NCI-H2171 treated with DMSO at 0.1 percent for 48 hours (cell line): ENCODE measurements around the gene AOPEP.

Experiments
- DNase-seq: peaks from one replicate; lab custom pipeline; 2025; lab: John Stamatoyannopoulos, UW

Gene AOPEP

DNA sequence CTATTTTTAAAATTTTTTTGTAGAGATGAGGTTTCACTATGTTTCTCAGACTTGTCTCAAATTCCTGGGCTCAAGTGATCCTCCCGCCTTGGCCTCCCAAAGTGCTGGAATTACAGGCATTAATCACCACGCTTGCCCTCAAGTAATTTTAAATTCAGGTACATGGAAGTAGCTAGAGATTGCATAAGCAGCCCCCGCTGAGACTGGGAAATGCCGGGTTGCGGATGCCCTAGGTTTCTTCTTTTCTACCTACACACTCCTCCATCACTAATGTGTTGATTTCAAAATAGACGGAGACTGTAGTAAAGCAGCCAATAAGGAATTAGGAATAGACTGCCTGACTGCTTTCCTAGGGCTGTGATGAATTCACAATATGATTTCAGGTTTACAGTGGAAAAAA lies 388.6 kb downstream of the AOPEP start:
- no peak for DNase-seq

GRCh38 chr9:95116002-95116807 lies 389.7 kb downstream of the AOPEP start:
- DNase-seq: no peak

DNA sequence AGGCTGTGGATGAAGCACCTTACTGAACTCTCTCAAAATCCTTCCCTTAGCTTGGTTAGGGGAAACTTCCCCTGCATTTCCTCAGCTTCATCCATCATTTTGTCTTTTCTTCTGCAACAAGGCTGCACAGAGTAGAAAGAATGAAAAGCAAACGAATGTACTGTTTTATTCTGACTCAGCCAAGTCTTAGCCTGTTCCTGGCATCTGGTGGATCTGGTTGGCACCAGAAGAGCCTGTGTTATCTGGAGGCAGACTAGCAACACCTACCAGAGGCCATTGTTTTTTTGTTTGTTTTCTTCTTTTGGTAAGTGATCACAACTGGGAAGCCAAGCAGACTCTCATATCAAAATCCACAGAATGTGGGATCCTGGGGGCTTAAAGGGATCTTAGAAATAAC lies 390.3 kb downstream of the AOPEP start:
- DNase-seq: no peak

DNA sequence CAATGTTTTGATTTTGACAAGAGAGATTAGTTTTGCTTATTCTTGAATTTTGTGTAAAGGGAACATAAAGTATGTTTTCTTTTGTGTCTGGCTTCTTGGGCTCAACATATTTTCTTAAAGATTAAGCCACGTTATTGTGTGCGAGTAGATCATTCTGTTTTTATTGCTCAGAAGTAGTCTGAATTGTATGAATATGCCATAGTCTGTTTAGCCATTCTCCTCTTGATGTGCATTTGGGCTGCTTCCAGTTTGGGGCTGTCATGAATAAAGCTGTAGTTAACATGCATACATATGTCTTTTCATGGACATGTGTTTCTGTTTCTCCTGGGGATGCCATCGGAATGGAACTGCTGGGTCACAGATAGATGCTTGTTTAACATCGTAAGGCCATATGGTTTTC lies 392.1 kb downstream of the AOPEP start:
- no peak for DNase-seq

DNA sequence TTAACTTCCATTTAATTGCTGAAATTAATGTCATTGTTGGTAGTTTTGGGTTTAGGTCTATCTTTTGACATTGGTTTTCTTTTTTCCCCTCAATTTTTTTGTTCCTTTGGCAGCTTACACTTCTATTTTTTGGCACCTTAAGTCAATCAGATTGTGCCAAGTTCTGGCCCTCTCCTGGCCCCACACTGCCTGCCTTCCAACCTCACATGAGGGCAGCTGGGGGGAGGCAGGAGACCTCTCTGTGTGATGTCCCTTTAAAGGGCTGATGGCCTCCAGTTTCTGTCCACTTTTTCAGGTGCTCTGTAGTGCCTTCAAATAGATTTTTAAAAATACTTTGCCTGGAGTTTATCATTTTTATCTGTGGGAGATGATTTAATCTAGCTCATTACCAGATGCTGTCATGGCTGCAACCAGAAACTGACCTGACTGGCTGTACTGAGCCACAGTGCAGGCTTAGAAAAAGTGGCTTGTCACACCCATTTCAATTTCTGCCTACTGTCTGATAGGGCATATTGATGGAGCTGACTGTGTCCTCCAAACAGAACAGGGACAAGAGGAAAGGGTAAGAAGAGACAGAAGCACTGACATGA lies 394.4 kb downstream of the AOPEP start:
- no peak for DNase-seq

GRCh38 chr9:95124582-95125367 lies 398.3 kb downstream of the AOPEP start:
- no peak for DNase-seq

DNA sequence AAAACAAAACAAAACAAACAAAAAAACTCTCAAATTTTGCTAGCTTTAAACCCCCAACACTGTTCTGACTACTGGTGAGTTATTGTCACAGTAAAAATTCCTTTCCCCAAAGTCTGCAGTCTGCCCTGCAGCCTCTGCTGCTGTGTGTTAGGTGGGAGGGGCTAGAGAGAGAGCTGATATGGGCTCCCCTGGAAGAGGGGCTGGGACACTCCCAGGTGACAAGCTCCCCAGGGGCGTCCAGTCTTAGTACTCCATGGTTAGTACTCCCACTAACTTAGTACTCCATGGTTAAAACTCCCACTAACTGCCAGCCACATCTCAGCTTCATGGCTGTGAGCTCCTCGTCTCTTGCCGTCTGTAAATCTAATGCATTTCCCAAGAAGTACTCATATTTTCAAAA lies 399.2 kb downstream of the AOPEP start:
- no peak for DNase-seq

GRCh38 chr9:95126739-95127138 lies 400.2 kb downstream of the AOPEP start:
- no peak for DNase-seq

GRCh38 chr9:95127249-95128176 lies 401.0 kb downstream of the AOPEP start:
- no peak for DNase-seq

DNA sequence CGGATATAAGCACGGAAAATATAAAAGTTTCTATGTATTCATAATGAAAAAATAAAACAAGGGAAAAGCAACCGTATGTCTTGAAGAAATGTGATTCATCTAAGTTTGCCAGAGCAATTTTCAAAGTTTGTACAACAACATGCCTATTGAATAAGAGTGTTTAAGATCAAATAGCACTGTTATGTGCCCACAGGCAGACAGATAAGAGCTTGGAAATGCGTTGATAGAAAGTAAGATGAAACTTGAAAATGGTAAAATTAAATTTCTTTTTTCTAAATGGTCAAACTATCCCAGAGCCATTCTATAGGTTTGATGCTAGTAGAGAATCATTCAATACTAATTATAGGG lies 401.7 kb downstream of the AOPEP start:
- DNase-seq: no peak

- DNase-seq: peak; percentile 74
Observed at GRCh38 chr9:95129476-95130291, 403.2 kb downstream of the AOPEP start.

DNA sequence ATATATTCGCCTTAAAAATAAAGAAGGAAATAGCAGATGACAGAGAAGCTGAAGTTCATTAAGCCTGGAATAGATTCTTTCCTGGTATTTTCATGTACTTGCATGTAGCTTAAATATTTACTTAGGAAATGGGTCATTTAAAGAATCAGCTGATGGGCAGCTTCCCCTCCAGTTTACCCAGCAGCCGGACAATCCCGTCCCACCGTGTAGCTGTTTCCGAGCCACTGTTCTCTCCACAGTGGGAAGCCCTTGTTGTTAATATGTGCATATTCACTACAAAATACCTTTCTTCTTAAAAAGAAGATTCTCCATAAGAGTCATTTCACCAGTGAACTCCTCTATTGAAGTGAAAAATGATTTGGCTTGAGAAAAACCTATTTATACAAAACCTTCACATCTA lies 404.0 kb downstream of the AOPEP start:
- no peak for DNase-seq

DNA sequence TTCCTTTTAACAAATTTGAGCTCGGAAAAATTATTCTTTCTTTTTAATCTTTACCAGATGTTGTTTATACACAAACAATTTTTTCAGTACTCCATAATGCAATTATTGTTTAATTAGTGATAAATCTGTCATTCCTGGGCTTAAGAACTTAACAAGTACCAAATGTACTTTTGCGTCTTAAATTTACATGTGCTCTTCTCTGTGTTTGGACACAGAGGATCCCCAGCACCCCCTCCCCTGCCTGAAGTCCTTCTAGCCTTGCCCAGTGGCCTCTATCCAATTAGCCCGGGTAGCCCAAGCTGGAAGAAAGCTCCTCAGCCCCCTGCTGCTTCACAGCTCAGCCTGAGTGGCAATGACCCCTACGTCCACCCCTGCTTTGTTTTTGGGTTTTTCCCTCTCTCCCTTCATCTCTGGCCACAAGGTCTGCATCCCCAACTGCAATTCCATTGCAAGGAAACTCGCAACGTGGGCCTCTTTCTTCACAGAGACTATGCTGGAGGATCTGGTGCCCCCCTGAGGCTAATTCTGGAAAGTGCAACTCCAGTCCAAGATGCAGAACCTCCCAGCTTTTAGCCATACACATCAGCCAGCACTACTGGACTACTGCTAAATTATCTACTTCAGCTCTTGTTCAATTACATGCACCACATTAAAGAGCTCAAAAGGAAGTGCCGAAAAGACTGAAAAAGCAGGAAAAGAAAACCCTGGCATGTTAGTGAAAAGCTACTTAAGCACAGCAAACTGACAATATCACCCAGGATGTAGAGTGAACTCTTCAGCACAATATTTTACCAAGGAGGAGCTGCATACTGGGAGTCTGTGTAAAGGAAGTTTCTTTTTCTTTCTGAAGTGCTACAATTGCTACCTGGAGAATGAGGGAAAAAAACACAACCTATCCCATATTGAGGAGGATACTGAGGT lies 404.8 kb downstream of the AOPEP start:
- peak; percentile 64 for DNase-seq

DNA sequence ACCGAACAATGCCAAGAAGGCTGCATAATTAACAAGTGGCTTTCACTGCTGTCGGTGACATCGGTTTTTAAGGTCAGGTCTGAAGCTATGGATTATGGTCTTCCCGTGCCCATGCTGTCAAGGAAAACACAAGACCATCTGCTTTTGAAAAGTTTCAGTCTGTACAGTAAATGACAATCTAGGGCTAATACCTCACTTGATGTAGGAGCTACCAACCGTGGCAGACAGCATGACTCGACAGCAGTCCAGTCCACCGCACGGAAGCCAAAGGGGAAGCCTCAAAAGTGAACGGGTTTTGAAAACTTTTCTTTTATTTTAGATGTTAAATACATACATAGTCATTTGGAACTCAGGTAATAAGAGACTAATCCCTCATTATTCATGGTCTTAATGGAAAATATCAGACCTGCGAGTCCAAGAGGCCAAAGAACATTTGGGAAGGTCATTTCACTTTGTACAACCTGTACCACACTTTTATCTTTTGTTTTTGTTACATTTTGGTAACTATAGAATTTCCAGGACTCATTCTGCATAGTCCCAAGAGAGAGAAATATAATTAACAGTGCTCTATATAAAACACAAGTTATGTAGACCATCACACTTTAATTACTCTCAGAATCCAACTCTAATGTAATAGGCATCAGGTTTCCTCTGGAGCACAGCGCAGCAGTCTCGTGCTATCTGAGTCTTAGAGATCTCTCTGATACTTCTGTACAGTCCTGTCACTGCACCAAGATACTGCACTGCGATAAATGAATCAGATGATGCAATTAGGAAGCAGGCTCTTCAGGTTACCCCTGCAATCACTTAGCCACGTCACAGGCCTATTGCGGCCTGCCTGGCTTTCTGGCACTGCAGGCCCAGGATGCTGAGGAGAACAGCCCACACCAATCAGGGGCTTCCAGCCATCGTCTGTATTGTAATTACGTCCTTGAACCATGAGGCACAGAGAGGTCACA lies 406.1 kb downstream of the AOPEP start:
- DNase-seq: peak; percentile 39

DNA sequence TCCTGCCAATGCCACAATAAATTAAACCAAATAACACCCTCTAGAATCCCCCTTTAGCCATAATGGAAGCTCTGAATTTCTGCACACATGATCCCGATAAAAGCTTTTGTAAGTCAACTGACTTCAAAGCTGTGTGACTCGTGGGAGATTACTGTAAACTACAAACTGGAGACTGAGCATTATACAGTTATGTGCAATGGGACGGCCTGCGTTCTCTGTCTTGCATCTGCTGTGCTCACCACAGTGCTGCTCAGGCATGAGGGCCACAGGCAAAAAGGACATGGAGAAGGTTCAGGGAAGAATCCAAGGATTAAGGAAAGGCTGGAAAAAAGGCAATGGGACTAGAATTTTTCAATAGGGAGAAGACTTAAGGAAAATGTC lies 406.8 kb downstream of the AOPEP start:
- no peak for DNase-seq

GRCh38 chr9:95134457-95134881 lies 408.0 kb downstream of the AOPEP start:
- DNase-seq: no peak

- no peak for DNase-seq
Observed at GRCh38 chr9:95135756-95136155, 409.3 kb downstream of the AOPEP start.
